Measurements from ENCODE around the gene ZNF678. TPM values are rescaled to one million over a fixed set of nuclear protein-coding genes. Genes with fewer than 3 reads are reported as not detected.
"Not testable (repeated sequence)": the region's sequence is repeated elsewhere in the genome, so short reads cannot be mapped to it uniquely, and the experiment has no call there.

The ZNF678 gene
- total RNA-seq, 1 donor from 2014 or later: 7.1 TPM

DNA sequence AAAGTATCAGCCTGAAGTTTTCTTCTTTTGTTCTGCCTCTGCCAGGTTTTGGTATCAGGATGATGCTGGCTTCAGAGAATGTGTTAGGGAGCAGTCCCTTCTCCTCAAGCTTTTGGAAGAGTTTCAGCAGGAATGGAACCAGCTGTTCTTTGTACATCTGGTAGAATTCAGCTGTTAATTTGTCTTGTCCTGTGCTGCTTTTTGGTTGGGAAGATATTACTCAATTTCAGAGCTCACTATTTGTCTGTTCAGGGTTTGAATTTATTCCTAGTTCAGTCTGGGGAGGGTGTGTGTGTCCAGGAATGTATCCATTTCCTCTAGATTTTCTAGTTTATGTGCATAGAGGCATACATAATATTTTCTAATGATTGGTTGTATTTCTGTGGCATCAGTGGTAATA is 12.8 kb downstream of the ZNF678 start:
- H3K4me3 ChIP-seq (ENCODE audit: low read depth, low read length): no peak overlapping the region
- TF ChIP-seq, protein P1, sequence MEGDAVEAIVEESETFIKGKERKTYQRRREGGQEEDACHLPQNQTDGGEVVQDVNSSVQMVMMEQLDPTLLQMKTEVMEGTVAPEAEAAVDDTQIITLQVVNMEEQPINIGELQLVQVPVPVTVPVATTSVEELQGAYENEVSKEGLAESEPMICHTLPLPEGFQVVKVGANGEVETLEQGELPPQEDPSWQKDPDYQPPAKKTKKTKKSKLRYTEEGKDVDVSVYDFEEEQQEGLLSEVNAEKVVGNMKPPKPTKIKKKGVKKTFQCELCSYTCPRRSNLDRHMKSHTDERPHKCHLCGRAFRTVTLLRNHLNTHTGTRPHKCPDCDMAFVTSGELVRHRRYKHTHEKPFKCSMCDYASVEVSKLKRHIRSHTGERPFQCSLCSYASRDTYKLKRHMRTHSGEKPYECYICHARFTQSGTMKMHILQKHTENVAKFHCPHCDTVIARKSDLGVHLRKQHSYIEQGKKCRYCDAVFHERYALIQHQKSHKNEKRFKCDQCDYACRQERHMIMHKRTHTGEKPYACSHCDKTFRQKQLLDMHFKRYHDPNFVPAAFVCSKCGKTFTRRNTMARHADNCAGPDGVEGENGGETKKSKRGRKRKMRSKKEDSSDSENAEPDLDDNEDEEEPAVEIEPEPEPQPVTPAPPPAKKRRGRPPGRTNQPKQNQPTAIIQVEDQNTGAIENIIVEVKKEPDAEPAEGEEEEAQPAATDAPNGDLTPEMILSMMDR (conservative IDR thresholded peaks at IDR 0.05; ENCODE audit: low read depth, low read length): no peak
- no peak for DNase-seq (ENCODE audit: low read depth)

DNA sequence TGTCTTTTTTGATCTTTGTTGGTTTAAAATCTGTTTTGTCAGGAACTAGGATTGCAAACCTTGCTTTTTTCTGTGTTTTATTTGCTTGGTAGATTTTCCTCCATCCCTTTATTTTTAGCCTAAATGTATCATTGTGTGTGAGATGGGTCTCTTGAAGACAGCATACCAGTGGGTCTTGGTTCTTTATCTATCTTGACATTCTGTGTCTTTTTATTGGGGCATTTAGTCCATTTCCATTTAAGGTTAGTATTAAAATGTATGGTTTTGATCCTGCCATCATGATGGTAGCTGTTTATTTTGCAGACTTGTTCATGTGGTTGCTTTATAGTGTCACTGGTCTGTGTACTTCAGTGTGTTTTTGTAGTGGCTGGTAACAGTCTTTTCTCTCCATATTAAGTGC is 14.1 kb downstream of the ZNF678 start:
- TF ChIP-seq, protein P1 (conservative IDR thresholded peaks at IDR 0.05; ENCODE audit: low read depth, low read length): no peak
- no peak overlapping the region for H3K4me3 ChIP-seq (ENCODE audit: low read depth, low read length)
- no peak for DNase-seq (ENCODE audit: low read depth)

DNA sequence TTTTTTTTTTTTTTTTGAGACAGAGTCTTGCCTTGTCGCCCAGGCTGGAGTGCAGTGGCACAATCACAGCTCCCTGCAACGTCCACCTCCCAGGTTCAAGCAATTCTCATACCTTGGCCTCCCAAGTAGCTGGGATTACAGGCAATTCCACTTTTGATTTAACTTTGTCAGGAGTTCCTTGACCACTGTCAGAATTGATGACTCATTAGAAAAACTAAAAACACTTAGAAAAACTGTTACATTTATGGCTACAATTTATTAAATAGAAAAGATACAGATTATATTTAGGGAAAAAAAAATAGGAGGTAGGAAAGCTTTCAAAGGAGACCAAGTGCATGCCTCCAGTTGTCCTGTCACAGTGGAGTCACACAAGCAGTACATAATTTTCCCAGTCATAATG is 20.0 kb downstream of the ZNF678 start:
- H3K4me3 ChIP-seq (ENCODE audit: low read depth, low read length): no peak overlapping the region
- DNase-seq (ENCODE audit: low read depth): no peak
- TF ChIP-seq, protein P1 (conservative IDR thresholded peaks at IDR 0.05; ENCODE audit: low read depth, low read length): no peak

DNA sequence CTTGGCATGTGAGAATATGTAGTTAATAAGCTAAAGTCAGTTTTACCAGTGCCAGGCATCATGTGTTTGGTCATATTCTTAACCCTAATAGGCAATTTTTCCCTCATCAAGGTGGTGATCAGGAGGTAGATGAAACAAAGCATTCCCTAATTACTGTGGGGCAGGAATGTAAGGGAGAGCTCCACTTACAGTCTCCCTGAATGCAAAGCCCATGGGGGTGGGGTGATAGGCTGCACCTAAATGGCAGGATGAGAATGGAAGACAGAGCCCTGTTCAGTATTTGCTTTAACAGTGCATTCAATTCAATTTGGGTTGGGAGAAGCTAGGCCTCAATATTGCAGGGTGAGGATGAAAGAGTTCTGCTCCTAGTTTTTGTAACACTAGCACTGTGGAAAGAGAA is 23.4 kb downstream of the ZNF678 start:
- DNase-seq (ENCODE audit: low read depth): no peak
- H3K4me3 ChIP-seq (ENCODE audit: low read depth, low read length): no peak overlapping the region
- TF ChIP-seq, protein P1 (conservative IDR thresholded peaks at IDR 0.05; ENCODE audit: low read depth, low read length): no peak

DNA sequence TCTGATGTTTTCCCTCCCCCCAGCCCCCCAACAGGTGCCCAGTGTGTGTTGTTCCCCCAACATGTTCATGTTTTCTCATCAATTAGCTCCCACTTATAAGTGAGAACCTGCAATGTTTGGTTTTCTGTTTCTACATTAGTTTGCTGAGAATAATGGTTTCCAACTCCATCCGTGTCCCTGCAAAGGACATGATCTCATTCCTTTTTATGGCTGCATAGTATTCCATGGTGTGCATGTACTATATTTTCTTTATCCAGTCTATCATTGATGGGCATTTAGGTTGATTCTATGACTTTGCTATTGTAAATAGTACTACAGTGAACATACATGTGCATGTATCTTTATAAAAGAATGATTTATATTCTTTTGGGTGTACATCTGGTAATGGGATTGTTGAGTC is 24.6 kb downstream of the ZNF678 start:
- no peak for DNase-seq (ENCODE audit: low read depth)
- TF ChIP-seq, protein P1 (conservative IDR thresholded peaks at IDR 0.05; ENCODE audit: low read depth, low read length): no peak
- no peak overlapping the region for H3K4me3 ChIP-seq (ENCODE audit: low read depth, low read length)

DNA sequence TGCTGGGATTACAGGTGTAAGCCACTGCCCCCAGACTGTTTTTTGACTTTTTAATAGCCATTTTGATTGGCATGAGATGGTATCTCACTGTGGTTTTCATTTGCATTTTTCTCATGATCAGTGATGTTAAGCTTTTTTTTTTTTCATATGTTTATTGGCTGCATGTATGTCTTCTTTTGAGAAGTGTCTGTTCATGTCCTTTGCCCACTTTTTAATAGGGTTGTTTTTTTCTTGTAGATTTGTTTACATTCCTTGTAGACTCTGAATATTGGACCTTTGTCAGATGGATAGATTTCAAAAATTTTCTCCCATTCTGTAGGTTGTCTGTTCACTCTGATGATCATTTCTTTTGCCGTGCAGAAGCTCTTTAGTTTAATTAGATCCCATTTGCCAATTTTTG is 25.4 kb downstream of the ZNF678 start:
- not testable (repeated sequence) for H3K4me3 ChIP-seq (ENCODE audit: low read depth, low read length); DNase-seq (ENCODE audit: low read depth)

DNA sequence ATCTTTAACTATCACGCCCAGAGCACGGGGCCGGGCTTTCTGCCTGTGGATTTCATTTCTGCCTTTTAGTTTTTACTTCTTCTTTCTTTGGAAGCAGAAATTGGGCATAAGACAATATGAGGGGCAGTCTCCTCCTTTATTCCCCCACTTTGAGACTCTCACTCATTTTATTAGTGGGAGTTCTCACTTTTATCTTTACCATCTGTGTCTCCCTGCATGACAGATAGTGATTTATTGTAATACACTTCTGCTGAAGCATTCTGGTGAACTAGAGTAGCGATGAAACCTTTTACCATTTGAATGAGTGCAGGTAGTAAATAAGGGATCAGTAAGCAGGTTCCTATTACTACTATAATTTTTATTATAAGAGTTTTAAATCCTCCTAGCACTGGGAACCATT is 26.4 kb downstream of the ZNF678 start:
- not testable (repeated sequence) for DNase-seq (ENCODE audit: low read depth); H3K4me3 ChIP-seq (ENCODE audit: low read depth, low read length)

DNA sequence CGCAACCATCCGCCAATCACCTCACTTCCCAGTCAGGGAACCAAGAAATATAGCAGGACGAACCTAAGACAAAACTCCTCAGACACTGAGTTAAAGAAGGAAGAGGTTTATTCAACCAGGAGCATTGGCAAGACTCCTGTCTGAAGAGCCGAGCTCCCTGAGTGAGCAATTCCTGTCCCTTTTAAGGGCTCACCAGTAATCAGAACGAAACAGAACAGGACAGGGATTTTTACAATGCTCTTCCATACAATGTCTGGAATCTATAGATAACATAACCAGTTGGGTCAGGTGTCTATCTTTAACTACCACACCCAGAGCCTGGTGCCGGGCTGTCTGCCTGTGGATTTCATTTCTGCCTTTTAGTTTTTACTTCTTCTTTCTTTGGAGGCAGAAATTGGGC is 32.9 kb downstream of the ZNF678 start:
- not testable (repeated sequence) for DNase-seq (ENCODE audit: low read depth); H3K4me3 ChIP-seq (ENCODE audit: low read depth, low read length)

DNA sequence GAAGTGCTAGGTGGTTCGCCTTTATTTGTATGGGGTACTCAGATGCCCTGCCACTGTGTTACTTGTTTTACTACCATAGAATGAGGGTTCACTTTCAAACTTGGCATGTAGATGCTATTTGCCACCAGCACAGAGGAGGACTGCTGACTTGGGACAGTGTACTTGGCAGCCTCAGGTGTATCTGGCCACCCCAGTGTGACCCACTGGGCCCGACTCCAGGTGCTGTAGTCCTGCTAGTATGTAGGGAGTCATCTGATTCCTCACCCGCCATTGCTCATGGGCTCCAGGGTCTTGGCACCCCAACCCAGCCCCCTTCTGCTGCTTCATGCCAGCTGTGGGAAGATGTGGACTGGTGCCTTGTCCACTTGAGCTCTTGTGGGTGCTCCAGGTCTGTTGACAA is 40.0 kb downstream of the ZNF678 start:
- TF ChIP-seq, protein P1 (conservative IDR thresholded peaks at IDR 0.05; ENCODE audit: low read depth, low read length): no peak
- H3K4me3 ChIP-seq (ENCODE audit: low read depth, low read length): no peak overlapping the region
- no peak for DNase-seq (ENCODE audit: low read depth)
